ENCODE measurements around the gene MLXIPL. TPM values are rescaled to one million over a fixed set of nuclear protein-coding genes. Genes with fewer than 3 reads are reported as not detected.
A peak's percentile ranks its signal among the peaks of the same experiment; 100 is the strongest.
"Not testable (repeated sequence)": the region's sequence is repeated elsewhere in the genome, so short reads cannot be mapped to it uniquely, and the experiment has no call there.

Gene MLXIPL
- polyA plus RNA-seq, 10 donors, result 0.13 to 1.3 (median 0.22) TPM; not detected in 1

GRCh38 chr7:73582664-73583202 lies 41.6 kb downstream of the MLXIPL start:
- no peak for DNase-seq

GRCh38 chr7:73581006-73581405 lies 43.3 kb downstream of the MLXIPL start:
- DNase-seq, result not testable (repeated sequence)

- DNase-seq, result peak; percentile 97 to 99 (median 99)
Observed at GRCh38 chr7:73578342-73579128, 45.8 kb downstream of the MLXIPL start, which contains the start of gene TBL2. Gene TBL2, minus strand, starts transcription at chr7:73578579. Its CDS starts 30 bp downstream, at chr7:73578549.

DNA sequence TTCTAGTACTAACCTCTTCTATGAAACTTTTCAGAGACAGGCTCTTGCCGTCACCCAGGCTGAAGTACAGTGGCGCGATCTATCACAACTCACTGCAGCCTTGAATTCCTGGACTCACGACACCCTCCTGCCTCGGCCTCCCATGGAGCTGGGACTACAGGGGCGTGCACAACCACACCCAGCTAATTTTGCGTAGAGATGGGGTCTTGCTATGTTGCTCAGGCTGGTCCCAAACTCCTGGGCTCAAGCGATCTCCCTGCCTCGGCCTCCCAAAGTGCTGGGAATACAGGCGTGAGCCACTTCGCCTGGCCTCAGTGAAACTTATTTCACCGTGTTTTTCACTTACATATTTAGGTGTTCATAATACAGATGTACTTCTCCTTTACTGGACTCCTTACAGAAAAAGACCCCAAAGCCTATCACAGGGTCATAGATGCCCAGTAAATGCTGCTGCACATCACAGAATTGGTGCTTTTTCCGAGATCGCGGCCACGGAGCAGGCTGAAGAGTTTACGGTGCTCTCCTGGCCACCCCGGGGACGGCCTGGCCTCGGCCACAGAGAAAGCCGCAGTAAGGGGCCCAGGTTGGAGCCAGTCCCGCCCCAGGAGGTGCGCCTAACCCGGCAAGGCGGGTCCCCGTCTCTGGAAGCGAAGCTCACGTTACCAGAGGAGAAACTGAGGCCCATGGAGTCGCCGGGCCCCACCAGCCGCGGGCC lies 46.5 kb downstream of the MLXIPL start:
- DNase-seq, result peak in 2 of 3 donors; percentile 32 to 37

DNA sequence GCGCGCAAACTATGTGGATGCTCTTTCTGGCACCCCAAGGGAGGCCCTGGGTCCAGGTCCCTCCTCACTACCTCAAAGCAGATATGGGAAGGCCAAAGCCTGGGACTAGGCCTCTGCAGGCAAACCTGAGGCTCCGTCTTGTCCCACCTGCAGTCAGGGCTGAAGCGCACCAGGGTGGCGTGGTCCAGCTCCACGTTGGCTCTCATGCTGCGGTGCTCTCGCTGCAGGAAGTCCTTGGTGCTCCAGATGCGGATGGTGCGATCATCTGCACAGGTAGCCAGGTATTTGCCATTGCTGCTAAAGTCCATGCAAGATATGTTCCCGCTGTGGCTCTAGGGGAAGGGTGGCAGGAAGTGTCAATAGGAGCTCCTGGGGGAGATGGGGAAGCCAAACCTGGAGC lies 50.5 kb downstream of the MLXIPL start:
- no peak for DNase-seq

- no peak for DNase-seq
Observed at GRCh38 chr7:73573276-73573675, 51.0 kb downstream of the MLXIPL start.

DNA sequence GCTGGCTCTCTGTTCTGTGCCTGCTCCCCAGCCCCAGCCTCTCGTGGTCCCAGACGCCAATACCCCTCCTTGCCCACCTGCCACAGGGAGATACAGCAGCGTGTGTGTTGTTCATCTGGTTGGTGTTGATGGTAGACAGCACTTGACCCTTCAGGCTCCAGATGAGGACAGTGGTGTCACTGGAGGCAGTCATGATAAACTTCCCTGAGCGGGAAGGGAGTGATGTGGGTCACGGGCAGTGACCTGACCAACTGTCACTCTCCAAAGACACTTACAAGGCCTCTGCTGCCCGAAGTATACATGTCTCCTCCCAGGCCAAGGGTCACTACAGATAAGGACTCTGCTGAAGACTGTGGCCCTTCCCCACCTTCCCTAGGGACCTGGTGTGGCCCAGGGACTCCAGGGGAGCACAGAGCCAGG lies 51.5 kb downstream of the MLXIPL start:
- no peak for DNase-seq

GRCh38 chr7:73570977-73571376 lies 53.3 kb downstream of the MLXIPL start:
- no peak for DNase-seq

- DNase-seq, result no peak
Observed at GRCh38 chr7:73570521-73570920, 53.8 kb downstream of the MLXIPL start.

DNA sequence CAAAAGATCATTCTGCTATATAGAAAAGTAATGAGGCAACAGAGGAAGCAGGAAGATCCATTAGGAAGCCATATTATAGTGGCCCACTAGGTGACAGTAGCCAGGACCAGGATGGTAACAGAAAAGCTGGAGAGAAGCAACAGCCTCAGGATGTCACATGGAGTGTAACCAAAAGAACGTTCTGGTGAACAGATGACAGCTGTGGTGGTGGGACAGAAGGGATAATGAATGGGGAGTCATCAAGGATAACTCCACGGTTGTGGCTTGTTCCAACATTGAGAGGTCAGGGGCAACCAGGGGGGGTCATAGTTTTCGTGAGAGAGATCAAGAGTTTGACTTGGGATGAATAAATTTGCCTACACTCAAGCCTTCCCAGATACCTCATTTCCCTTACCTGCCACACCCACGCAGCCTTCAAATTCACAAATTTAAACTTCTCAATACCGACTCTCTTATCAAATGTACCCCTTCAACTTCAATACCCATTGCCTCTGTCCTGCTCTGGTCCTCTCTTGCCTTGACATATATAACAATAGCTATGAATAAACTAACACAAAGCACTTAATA lies 55.2 kb downstream of the MLXIPL start:
- DNase-seq, result no peak

GRCh38 chr7:73567846-73568685 lies 56.3 kb downstream of the MLXIPL start:
- no peak for DNase-seq

GRCh38 chr7:73567140-73567539 lies 57.2 kb downstream of the MLXIPL start:
- DNase-seq, result no peak

GRCh38 chr7:73566431-73566830 lies 57.9 kb downstream of the MLXIPL start:
- not testable (repeated sequence) for DNase-seq

GRCh38 chr7:73565675-73566340 lies 58.5 kb downstream of the MLXIPL start:
- DNase-seq, result no peak

GRCh38 chr7:73560109-73560835 lies 64.0 kb downstream of the MLXIPL start:
- DNase-seq, result peak in 1 of 3 donors; percentile 59

- peak; percentile 52 to 83 (median 81) for DNase-seq
Observed at GRCh38 chr7:73557397-73558257, 66.7 kb downstream of the MLXIPL start, which contains the start of gene BCL7B. Gene BCL7B, minus strand, starts transcription at chr7:73557690. Its CDS starts 112 bp downstream, at chr7:73557578.

DNA sequence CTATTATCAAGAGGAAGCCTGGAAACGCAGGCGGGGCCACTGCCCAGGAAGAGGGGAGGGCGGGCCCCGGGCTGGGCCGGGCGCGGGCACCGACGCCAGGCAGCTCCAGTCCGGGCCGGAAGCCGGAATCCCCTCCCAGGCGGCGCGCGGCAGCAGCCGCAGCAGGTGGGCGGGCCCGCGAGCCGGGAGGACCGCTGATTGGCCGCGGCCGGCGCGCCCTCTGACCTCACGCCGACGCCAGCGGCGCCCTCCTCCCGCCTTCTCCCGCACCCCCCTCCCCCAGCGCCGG lies 67.3 kb downstream of the MLXIPL start:
- DNase-seq, result peak; percentile 91 to 96 (median 93)

DNA sequence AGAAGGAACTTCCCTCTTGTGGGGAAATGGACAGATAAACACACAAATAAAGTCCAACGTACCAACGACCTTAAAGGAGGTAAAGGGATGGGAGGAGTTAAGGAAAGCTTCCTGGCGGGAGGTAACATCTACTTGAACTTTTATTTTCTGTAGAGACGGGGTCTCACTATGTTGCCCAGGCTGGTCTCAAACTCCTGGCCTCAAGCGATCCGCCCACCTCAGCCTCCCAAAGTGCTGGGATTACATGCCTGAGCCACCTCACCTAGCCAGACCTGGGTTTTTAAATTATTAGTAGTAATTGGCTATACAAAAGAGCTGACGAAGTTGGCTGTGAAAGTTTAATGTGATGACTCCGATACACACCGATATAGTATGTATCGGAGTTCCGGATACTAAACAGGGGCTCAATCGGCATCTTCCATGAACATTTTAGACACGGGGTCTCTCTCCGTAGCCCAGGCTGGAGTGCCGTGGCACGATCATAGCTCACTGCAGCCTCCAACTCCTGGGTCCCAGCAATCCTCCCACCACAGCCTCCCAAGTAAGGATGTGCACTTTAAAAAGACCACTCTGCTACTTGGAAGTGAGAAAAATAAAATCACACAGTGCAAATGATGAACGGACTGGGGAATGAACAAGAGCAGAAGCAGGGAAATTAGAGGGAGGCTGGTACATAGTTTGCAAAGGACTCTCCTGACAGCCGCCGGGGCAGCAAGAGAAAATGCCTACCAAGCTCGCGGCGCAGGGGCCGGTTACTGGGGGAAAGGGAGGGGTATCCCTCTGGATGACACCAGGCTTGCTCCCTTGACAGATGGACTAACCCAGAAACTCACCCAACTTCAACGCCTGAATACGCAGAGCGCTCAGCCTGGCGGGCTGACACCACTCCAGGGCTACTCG lies 67.9 kb downstream of the MLXIPL start:
- DNase-seq, result no peak

All from muscle of back (tissue), 11 donors.